M059J (cell line): ENCODE data around the gene ENTPD2. TPM values are rescaled to one million over a fixed set of nuclear protein-coding genes. Genes with fewer than 3 reads are reported as not detected.

ENCODE experiments used
- DNase-seq: peaks from one replicate; pipeline ENCODE4 v3.0.0-alpha.2; 2012; ENCODE audit warnings: low read depth
- total RNA-seq: library from RNA; depleted of rRNA; stranded (reverse); fragments of >200 nt; shearing (Covaris generic); gene quantifications from 2 replicates; pipeline ENCODE4 v1.2.3, GENCODE V29; 2014

ENTPD2 gene
- total RNA-seq, 1 experiment from 2014 or later, result not detected

- DNase-seq, result no peak
These were observed 25.5 kb upstream of the ENTPD2 start for GRCh38 chr9:137079401-137079787.

GRCh38 chr9:137078701-137079400 lies 25.0 kb upstream of the ENTPD2 start:
- DNase-seq, result no peak

- DNase-seq, result no peak
These were observed 24.2 kb upstream of the ENTPD2 start for GRCh38 chr9:137077758-137078693.

DNA sequence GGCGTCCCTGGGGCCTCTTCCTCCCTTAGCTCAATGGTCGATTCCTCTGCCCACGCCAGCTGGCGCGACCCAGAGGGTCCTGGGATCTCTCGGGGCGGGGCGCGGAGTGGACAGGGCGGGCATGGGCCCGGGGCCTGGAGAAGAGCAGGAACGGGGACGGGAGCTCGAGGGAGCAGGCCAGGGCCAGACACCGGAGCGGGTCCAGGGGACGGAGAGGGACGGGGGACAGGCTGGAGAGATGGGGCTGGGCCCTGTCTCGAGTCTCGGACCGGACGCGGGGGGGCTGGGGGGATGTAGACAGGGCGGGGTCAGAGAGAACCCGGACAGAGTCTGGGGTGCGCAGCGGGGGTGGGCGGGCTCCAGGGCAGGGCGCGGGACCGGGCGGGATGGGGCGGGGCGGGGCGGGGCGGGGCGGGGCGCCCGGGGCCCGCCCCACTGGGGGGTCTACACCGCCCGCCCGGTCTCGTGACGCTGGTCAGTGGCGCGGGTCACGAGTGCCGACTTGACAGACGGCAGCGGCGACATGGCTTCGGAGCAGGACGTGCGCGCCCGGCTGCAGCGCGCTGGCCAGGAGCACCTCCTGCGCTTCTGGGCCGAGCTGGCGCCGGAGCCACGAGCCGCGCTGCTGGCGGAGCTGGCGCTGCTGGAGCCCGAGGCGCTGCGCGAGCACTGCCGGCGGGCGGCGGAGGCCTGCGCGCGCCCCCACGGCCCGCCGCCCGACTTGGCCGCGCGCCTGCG lies 23.3 kb upstream of the ENTPD2 start, which contains the start of gene UAP1L1:
UAP1L1 (plus strand) TSS at position 508 of the 738 bp plus-strand sequence; CDS start at position 524, 16 bp downstream.
- DNase-seq, result peak; percentile 61

DNA sequence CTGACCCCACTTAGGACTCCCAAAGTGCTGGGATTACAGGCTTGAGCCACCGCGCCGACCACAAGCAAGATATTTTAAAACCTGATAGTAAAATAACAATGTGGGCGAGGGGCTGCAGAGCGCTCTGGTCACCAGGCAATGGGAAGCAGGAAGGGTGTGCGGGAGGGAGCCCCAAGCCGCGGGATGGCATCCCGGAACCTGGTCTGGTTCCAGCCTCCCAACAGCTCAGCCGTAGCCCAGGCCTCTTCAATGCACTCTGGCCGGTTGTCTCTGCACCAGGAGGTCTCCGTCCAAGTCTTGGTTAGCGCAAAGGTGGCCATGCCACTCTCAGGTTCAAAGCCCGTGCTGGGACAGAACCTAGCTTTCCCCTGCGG lies 22.8 kb upstream of the ENTPD2 start:
- no peak for DNase-seq

- DNase-seq, result no peak
These were observed 21.5 kb upstream of the ENTPD2 start for GRCh38 chr9:137075275-137075775.

DNA sequence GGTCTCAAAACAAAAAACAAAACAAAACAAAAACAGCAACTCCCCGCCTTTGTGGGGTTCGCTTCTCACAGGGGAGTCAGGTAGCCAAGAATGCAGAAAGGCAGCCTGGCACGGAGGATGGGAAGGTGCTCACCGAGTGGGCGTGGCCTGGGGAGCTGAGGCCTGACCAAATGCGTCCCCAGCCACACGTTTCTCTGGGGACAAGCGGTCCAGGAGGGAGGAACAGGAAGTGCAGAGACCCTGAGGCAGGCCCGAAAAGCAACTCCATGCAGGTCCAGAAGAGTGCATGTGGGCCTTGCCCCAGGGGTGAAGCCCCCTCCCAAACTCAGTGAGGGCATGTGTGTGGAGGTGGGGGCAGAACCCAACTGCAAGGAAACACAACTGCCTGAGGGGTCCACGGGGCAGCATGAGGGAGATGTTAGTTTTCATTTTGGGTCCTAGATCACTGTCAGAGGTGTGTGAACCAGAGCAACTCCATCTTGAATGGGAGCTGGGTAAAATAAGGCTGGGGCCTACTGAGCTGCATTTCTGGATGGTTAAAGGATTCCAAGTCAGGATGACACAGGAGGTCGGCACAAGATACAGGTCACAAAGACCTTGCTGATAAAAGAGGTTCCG lies 20.9 kb upstream of the ENTPD2 start:
- no peak for DNase-seq

DNA sequence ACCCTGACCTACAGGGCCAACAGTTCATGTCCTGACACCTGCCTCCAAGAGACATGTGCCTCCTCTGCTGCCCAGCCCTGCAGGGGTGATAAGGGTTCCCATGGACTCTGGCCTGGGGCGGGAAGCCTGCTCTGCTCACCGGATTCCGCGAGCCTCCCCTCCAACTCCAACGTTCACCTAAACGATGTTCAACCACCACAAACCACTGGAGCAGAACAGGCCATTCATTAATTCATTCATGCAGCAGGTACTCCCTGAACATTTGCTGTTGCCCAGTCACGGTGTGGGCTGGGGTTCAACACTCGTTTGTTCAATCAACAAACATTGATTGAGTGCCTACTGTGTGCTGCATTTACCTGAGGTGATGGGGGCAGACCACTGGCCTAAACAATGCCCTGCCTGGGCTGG lies 20.1 kb upstream of the ENTPD2 start:
- no peak for DNase-seq

DNA sequence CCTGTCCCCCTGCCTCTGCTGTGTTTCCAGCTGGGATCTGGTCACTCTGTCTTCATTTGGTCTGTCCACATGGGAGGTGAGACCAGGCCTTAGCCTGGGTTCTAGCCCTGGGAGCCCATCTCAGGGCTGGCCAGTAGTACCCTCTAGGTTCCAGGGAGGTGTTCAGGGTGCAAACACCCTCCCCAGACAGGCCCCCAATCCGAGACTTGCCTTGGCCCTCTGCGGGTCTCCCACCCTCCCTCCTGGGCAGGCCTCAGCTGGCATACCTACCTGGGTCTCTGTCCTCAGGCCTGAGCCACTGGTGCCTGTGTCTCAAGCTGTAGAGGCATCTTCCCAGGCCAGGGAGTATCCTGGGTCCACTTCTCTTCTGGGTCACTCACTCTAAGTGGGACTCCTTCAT lies 17.4 kb upstream of the ENTPD2 start:
- DNase-seq, result no peak

- peak; percentile 35 for DNase-seq
These were observed 17.0 kb upstream of the ENTPD2 start for GRCh38 chr9:137070906-137071275.

- DNase-seq, result peak; percentile 91
These were observed 16.5 kb upstream of the ENTPD2 start, which contains the start of gene SAPCD2 for GRCh38 chr9:137070201-137070905. Gene SAPCD2 (minus strand): TSS chr9:137070557. CDS start chr9:137070460, 97 bp downstream.

DNA sequence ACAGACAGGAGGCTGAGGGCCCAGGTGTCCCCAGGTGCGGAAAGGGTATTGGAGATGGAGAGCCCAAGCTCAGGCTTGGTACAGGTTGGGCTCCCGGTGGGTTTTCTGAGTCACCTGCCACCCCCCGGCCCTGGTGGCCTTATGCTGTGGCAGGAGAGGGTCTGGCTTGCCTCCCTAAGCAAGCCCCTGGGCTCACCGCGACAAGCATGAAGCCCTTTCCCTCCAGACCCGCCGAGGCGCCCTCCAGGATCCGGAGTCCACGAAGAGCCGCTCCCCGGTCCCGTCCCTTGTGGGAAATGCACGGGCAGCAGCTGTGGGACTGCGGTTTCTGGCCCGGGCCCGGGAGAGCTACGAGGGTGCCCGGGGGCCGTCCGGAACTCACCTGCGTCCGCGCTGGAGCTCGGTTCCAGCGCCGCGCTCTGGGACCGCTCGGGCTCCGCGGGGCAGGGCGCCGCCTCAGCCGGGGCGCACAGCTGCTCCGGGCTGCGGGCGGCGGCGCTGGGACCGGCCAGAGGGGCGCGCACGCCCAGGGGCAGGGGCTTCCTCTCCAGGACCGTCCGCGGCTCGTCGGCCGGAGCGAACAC lies 15.7 kb upstream of the ENTPD2 start:
- no peak for DNase-seq

DNA sequence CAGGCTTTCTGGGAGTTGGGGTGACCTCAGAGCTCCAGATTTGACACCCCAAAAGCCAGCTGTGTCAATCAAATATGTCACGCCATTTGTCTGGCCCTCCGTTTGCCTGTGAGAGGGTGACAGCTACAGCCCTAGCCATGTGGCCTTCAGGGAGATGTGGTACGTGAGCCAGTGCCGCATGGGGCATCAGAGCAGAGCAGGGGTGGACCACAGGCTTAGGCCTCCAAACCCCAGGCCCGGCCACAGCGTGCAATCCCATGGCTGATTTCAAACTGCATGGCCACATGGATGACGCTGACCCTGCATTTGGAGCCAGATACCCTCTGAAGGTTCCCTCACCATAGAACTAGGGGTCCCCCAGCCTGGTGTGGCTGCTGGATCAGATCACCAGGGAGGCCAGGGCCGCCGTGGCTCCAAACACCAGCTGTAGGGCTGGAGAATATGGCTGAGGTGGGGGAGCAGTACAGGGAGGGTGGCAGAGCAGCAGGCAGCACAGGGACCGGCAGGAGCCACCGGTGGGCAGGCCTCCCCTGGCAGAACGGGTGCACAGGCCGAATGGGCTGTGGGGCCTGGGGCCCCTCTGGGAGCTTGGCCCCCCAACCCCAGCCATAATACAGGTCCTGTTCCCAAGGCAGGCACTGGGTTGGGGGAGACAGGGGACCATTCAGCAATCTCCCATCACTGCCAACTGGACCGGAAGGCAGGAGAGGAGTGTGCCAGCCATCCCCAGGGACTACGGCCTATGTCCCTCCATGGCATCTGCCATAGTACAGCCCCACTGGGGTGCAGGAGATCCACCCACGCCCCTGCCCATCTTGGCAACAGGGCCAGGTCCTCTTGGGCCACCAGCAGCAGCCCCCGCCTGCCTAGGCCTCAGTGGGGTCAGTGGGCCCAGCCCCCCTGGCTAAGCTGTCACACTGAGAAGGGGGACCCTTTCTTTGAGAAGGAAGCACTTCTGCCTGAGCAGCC lies 15.0 kb upstream of the ENTPD2 start:
- no peak for DNase-seq

DNA sequence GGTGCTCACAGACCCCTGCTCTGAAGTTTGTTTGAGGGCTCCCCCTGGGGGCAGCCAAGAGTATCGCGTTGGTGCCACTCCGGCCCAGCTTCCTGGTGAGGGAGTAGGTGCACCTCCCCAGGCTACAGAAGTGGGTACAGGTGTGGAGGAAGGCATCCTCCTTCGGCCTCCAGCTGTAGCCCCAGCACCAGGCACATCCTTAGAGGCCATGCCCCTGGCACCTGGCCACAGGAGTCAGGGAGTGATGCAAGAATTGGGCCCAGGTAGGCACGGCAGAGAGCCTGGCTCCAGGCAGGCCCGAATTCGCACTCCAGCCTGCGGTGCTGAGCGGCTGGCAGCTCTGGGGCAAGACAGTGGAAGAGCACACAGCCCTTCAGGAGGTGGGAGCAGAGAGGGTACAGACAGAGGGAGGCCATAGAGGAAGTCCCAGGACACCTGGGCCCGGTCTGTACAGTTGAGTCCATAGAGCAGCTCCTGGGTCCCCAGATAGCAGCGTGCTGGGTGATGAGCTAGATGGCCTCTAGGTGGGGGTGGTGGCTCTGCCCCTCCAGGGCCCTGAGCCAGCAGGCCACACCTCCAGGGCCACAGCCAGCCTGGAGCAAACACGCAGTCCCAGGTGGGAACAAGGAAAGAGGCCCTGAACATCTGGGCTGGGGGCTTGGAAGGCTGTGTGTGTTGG lies 14.1 kb upstream of the ENTPD2 start:
- DNase-seq, result peak; percentile 76

DNA sequence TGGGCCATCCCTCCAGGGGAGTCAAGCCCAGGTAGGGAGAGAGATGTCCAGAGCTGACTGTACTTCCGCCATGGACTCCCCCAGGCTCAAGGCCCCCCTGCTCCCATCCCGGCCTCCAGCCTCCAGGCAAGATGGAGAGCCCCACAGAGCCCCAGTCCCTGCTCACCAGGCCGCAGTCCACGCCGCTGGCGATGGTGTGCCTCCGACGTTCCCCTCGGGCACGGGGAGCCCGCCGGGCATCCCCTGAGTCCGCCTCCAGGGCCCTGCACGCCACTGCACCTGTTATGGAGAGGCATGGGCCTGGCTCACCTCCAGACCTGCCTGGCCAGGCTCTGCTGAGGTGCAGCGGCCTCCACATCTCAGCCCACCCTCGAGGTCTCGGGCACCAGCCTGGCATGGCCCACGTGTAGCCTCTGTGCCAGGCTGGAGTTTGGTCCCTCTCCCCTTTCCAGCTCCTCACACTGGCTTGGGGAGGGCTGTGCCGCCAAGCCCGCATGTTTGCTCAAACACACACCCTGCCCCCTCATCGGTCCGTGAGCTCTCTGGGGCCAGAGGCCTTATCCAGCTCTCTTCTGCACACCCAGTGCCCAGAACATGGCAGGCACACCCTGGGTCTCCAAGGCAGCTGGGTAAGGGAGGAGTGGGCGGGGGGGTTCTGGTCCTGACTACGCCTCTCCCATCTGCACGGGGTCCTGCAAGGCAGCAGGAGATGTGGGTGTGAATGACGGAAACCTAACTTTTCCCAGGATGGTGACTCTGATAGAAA lies 12.4 kb upstream of the ENTPD2 start:
- no peak for DNase-seq

DNA sequence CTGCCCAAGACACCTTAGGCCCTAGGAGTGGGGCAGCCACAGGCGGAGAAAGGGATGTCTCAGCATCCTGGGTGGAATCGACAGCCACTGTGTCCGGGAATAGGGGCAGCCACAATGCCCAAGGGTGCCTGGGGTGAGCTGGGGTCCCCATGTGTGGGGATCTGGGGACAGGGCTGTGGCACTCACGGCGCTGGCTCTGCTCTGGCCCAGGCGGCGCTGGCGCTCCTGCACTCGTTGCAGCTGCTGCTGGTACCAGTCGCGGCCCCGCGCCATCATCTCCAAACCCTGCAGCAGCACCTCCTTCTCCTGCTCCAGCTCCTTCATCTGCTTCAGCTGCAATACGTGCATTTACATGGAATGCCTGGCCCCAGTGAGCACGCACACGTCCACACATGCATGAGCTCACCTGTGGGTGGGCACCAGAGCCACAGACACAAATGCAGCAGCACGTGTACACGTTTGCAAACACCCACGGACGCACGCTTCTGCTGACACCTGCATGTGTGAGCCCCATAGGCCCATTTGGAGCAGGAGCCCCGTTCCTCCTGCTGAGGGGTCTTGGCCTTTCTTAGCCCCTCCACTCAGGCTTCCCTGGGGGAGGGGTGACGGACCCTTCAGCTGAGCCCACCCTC lies 11.6 kb upstream of the ENTPD2 start:
- no peak for DNase-seq

GRCh38 chr9:137064880-137065164 lies 11.0 kb upstream of the ENTPD2 start:
- DNase-seq, result no peak
